PC-9 (cell line): ENCODE data around the gene ATP5MC3.

Experiments
- EZH2 ChIP-seq: fragments of 200-600 bp; sonication (generic); IDR thresholded peaks from 2 replicates; pipeline ENCODE4 v1.8.0; 2017; ENCODE audit warnings: antibody characterized with exemption, low read depth
- TF ChIP-seq, protein P1 (sequence below): fragments of 200-600 bp; sonication (generic); conservative IDR thresholded peaks from 2 replicates; pipeline ENCODE4 v1.6.1; 2017; ENCODE audit warnings: mixed run types, antibody characterized with exemption, mild to moderate bottlenecking, moderate library complexity

DNA sequence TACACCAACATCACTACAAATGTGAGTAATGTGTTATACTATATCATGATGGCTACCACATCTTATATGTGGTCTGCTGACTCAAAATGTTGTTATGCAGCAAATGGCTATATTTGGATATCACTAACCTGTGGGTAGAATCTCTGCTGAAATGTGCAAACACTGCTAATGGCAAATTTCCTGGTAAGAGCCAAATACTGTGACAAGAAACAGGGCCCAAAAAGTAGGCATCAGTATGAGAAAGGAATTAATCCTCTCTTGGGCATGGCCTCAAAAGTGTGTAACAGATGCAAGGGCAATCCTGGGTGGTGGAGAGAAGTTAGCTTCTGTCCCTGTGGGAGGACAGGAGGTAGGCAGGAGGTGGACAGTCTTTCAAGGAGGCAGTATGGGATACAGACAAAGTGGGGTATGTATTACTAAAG, 26.8 kb downstream of the ATP5MC3 start:
- TF ChIP-seq, protein P1, sequence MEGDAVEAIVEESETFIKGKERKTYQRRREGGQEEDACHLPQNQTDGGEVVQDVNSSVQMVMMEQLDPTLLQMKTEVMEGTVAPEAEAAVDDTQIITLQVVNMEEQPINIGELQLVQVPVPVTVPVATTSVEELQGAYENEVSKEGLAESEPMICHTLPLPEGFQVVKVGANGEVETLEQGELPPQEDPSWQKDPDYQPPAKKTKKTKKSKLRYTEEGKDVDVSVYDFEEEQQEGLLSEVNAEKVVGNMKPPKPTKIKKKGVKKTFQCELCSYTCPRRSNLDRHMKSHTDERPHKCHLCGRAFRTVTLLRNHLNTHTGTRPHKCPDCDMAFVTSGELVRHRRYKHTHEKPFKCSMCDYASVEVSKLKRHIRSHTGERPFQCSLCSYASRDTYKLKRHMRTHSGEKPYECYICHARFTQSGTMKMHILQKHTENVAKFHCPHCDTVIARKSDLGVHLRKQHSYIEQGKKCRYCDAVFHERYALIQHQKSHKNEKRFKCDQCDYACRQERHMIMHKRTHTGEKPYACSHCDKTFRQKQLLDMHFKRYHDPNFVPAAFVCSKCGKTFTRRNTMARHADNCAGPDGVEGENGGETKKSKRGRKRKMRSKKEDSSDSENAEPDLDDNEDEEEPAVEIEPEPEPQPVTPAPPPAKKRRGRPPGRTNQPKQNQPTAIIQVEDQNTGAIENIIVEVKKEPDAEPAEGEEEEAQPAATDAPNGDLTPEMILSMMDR, result no peak
- TF ChIP-seq EZH2, result no peak
